Renal cortical epithelial cell (primary cell): Measurements from ENCODE around the gene F2RL3. TPM values are rescaled to one million over a fixed set of nuclear protein-coding genes. Genes with fewer than 3 reads are reported as not detected.
"Not testable (repeated sequence)": the region's sequence is repeated elsewhere in the genome, so short reads cannot be mapped to it uniquely, and the experiment has no call there.

Experiments used
- DNase-seq: peaks from one replicate; pipeline ENCODE4 v3.0.0-alpha.2; 2011; ENCODE audit warnings: low read depth
- total RNA-seq: library from RNA; depleted of rRNA; stranded (reverse); fragments of >200 nt; gene quantifications from 2 replicates; pipeline ENCODE4 v1.2.3, GENCODE V29; 2014

The F2RL3 gene
- total RNA-seq, 1 donor from 2014 or later: not detected

DNA sequence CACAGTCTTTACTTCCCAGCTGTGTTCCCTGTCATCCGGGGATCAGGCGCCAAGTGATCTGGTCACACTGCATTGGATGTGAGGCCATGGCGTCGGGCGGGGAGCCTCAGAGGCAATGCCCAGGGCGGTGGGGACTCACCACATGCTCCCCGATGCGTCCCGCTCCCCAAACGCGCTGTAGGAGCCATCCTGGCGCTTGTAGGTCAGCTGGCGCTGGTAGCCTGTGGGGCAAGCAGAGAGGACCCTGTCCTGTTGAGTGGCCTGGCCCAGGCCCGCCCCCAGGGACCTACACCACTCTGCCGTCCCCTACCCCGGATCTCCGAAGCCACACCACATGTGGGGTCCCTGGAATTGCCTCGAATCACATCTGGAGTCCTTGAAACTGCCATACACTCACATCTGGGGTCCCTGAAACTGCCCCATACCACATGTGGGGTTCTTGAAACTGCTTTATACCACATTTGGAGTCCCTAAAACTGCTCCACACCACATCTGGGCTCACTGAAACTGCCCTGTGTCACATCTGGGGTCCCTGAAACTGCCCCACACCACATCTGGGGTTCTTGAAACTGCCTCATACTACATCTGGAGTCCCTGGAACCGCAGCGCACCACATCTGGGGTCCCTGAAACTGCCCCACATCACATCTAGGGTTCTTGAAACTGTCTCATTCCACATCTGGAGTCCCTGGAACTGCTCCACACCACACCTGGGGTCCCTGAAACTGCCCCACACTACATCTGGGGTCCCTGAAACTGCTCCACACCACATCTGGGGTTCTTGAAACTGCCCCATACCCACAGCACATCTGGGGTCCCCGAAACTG lies 33.2 kb downstream of the F2RL3 start:
- DNase-seq: no peak

DNA sequence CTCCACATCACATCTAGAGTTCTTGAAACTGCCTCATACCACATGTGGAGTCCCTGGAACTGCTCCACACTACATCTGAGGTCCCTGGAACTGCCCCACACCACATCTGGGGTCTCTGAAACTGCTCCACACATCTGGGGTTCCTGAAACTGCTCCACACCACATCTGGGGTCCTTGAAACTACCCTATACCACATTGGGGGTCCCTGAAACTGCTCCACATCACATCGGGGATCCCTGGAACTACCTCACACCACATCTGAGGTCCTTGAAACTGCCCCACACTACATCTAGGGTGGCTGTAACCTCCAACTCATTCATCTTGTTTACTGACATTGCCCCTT lies 33.8 kb downstream of the F2RL3 start:
- no peak for DNase-seq

DNA sequence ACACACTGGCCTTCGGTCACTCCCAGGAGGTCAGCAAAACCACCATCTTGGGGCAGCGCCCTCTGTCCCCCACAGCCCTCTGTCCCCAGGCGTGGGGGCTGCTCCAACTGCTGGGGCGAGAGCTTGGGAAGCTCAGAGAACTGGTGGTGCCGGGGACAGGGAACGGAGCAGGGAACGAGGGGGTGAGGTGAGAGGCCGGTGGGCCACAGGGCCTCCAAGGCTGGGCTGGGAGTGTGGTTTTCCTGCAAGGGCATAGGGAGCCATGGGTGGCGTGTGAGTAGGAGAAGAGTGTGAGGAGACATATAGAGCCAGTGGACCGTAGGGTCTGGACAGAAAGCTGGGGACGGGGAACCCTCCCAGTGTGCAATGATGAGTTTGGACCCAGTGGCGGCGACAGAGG lies 34.1 kb downstream of the F2RL3 start:
- DNase-seq: no peak

DNA sequence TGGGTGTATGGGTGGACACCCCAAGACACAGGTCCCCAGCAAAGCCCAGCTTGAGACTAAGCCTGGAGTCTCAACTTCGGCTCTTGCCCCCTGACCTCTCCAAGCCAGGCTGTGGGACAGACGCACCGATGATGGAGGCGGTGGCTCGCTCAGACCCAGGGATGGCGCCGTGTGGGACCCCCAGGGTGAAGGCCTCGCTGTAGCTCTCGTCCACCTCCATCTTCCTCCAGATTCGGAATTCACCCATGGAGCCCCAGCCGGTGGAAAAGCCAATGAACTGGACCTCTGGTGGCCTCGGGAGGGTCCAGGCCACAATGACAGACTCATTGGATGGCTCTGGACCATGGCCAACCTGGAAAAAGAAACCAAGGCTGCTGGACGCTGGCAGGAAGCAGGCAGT lies 39.1 kb downstream of the F2RL3 start:
- no peak for DNase-seq

DNA sequence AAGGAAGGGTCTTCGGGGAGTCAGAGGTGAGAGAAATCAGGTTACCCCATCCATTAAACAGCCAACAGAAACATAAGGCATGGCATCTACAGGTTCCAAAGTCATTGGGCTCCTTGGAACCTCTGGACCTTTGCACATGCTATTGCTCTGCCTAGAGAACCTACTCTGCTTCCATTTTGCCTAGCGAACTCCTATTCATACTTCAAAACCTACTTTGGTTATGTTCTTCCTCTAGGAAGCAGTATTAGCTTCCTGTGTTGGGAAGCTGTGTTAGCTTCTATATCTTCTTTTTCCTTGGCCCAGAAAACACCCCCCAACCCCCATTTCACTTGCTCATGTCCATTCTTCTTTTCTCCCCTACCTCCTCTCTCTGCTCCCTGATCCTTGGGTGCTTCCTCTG lies 39.6 kb downstream of the F2RL3 start:
- no peak for DNase-seq

DNA sequence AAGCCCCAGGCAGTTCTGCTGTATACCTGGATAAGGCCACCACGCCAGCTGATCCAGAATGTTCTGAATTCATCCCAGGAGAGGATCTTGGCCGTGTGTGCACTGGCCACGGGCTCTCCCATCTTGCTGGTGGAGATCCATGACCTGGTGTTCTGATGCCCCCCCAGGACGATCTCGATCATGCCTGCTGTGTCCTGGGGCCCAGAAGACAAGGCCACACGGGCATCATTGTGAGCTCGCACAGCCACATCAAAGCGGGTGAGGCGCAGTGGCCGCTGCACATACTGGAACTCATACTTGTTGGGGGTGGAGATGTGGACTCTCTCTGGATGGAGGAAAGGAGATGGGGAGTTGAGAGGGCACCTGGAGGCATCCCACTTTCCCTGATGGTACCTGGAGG lies 40.1 kb downstream of the F2RL3 start:
- no peak for DNase-seq

DNA sequence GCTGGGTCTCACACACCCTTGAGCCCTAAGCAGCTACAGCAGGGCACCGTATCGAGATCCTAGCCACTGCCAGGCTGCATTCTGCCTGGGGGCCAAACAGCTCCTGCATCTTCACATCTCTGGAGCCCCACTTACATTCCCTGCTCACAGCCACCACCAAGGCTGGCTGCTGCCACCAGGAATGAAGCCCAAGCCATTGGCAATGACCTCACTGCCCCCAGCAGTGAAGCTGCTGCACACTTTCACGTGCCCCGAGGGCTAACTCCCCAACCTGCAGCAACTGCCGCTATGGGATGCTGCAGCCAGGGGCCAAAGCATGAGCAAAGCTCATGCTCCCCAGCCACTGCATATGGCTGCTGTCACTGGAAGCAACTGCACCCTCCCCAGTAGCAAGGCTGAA lies 42.0 kb downstream of the F2RL3 start:
- DNase-seq: no peak

DNA sequence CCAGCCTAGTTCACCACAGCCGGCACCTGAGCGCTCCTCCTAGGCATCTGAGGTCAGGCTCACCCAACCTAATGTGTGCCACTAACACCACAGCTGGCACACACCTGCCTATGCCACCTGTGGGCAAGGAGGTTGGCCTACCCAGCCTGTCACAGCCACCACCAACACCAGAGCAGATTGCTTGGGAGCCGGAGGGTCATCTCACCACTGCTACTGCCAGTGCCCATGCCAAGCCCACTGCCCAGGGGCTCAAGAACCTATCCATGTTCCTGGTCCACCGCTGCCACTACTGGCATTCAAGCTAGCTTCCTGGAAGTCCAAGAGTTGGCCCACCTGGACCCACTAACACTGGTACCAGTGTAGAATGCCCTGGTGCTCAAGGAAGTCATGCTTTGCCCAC lies 42.5 kb downstream of the F2RL3 start:
- no peak for DNase-seq

DNA sequence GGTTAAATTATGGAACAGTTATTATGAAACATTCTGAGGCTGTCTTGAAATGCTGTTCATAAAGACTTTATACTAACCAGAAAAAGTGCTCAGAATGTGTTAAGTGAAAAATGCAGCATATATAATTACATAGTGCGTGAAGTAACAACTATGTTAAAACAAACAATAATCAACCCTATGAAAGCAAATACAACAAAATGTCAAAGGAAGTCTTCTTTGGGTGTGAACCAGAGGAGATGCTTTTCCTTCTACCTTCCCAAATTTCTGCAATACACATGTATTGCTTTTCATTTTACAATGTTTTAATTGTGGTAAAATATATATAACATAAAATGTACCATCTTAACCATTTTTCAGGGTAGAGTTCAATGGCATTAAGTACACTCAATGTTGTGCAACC lies 45.7 kb downstream of the F2RL3 start:
- DNase-seq: no peak

DNA sequence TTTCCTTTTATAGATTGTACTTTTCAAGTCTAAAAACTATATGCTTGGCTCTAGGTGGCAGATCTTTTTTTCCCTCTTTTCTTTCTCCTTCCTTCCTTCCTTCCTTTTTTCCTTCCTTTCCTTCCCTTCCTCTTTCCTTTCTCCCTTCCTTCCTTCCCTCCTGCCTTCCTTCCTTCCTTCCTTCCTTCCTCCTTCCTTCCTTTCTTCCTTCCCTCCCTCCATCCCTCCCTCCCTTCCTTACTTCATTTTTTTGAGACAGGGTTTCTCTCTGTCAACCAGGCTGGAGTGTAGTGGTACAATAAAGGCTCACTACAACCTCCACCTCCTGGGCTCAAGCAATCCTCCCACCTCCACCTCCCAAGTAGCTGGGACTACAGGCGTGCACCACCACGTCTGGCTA lies 48.1 kb downstream of the F2RL3 start:
- no peak for DNase-seq

DNA sequence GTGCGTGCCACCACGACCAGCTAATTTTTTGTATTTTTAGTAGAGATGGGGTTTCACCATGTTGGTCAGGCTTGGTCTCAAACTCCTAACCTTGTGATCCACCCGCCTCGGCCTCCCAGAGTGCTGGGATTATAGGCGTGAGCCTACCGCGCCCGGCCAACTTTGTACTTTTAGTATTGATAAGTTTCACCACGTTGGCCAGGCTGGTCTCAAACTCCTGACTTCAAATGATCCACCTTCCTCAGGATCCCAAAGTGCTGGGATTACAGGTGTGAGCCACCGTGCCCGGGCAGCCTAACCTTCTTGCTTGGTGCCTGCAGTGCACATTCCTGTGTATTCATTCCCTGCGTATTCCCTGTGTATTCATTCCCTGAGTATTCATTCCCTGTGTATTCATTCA lies 49.0 kb downstream of the F2RL3 start:
- not testable (repeated sequence) for DNase-seq

DNA sequence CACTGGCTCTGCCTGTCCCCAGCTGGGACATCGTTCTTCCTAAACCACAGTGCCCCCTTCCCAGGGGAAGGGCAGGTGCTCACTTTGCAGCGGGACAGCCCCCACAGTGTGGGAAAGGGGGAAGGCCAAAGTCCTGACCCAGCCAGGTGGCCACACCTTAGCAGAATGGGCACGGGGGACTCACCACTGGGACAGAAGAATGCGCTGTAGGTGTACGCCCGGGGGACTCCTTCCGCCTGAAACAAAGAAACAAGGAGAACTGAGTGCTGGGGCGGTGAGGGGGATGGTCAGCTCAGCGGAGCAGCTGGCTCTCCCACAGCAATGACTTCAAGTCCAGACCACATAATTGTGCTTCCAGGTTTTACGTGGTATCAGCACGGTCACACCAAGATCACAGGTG lies 49.4 kb downstream of the F2RL3 start:
- DNase-seq: no peak

DNA sequence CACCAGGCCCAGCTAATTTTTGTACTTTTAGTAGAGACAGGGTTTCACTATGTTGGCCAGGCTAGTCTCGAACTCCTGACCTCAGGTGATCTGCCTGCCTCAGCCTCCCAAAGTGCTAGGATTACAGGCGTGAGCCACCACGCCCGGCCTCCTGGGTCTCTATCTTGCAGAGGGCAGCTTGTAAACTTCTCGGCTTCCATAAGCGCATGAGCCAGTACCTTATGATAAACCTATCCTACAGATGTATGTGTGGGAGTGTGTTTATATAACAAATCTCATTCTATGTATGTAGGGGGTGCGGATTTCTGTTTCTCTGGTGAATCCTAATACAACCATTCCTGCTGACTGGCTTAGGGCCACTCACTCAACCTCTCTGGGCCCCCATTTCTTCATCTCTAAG lies 51.3 kb downstream of the F2RL3 start:
- not testable (repeated sequence) for DNase-seq

DNA sequence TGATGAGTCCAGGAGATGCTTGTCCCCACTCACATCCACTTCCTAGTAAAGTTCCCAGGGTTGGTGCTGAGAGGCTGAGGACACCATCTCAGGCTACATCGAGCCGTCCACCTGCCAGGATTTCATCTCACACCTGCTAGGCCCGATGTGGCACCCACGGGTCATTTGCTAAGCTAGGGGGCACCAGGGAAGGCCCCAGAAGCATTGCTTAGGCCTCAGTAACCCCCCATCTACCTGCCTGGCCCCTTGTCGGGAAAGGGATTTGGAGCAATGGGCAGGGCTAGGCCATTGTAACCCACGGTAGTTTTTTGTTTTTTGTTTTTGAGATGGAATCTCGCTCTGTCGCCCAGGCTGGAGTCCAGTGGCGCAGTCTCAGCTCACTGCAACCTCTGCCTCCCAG lies 51.8 kb downstream of the F2RL3 start:
- DNase-seq: no peak

Other genes starting within 250 kb of the F2RL3 start
- 66.9 and 88.5 TPM in 2 replicates for gene SMIM7, start 228.9 kb upstream of the F2RL3 start, total RNA-seq
- 1.9 and 8.7 TPM in 2 replicates for gene TMEM38A, start 227.9 kb upstream of the F2RL3 start, total RNA-seq
- gene NWD1, start 169.2 kb upstream of the F2RL3 start, total RNA-seq: 1.2 TPM in 1 of 2 replicates, not detected in the other
- gene SIN3B, start 59.6 kb upstream of the F2RL3 start, total RNA-seq: 17.7 and 80.9 TPM in 2 replicates
- 1.6 and 3.9 TPM in 2 replicates for gene CPAMD8, start 137.8 kb downstream of the F2RL3 start, total RNA-seq
- gene HAUS8, start 186.5 kb downstream of the F2RL3 start, total RNA-seq: 2.0 and 4.0 TPM in 2 replicates
- 28.7 and 54.2 TPM in 2 replicates for gene MYO9B, start 186.8 kb downstream of the F2RL3 start, total RNA-seq